Breast epithelium (tissue), 4 donors: ENCODE results near the gene DPH7. TPM values are rescaled to one million over a fixed set of nuclear protein-coding genes. Genes with fewer than 3 reads are reported as not detected.
A peak's percentile ranks its signal among the peaks of the same experiment; 100 is the strongest.

Experiments
- DNase-seq, 2 donors: peaks; one replicate each; pipeline ENCODE4 v3.0.0-alpha.2; 2019; ENCODE audit warnings: low spot score in 2 of 2
- H3K27ac ChIP-seq, 2 donors: fragments of 200-600 bp; sonication (generic) in 1 of 2; one replicate each; pipeline ENCODE4 v1.5.1; 2016 to 2019; ENCODE audit warnings: mild to moderate bottlenecking in 1 of 2
- H3K27me3 ChIP-seq, 2 donors: fragments of 200-600 bp; sonication (generic) in 1 of 2; one replicate each; pipeline versions ENCODE4 v1.5.1 to v1.6.0; 2017 to 2019; ENCODE audit warnings: control low read depth in 1 of 2, mild to moderate bottlenecking in 1 of 2
- H3K36me3 ChIP-seq: fragments of 200-600 bp; one replicate; pipeline ENCODE4 v1.5.1; 2019
- H3K4me1 ChIP-seq, 2 donors: fragments of 200-600 bp; sonication (generic); one replicate each; pipeline ENCODE4 v1.5.1; 2016 to 2019; ENCODE audit warnings: control low read depth in 1 of 2
- H3K4me3 ChIP-seq, 3 donors: fragments of 200-600 bp; sonication (generic); 1 replicate in 2 of 3; 2 replicates in 1 of 3; pipeline ENCODE4 v1.5.1; 2016 to 2019; ENCODE audit warnings: mild to moderate bottlenecking in 3 of 3, moderate library complexity in 2 of 3
- H3K9me3 ChIP-seq, 2 donors: fragments of 200-600 bp; sonication (generic) in 1 of 2; one replicate each; pipeline ENCODE4 v1.5.1; 2016 to 2019; ENCODE audit warnings: control low read depth in 1 of 2
- CTCF ChIP-seq, 3 donors: fragments of 450-650 bp; IDR thresholded peaks; one replicate each; pipeline ENCODE4 v1.5.1; 2016 to 2017; ENCODE audit warnings: antibody characterized with exemption in 3 of 3, mild to moderate bottlenecking in 3 of 3, moderate library complexity in 3 of 3
- POLR2A ChIP-seq: fragments of 450-650 bp; IDR thresholded peaks from one replicate; pipeline ENCODE4 v1.6.1; 2016; ENCODE audit warnings: antibody characterized with exemption, mild to moderate bottlenecking, moderate library complexity
- POLR2AphosphoS5 ChIP-seq, 3 donors: sonication (generic); formaldehyde crosslinking; IDR thresholded peaks; one replicate each; pipeline ENCODE4 v1.6.1; 2017; ENCODE audit warnings: antibody characterized with exemption in 3 of 3
- intact Hi-C: fragments of 100-400 bp; cut with DNase I; formaldehyde crosslinking; loops from one replicate; pipeline ENCODE4 v1.15.1; 2023; ENCODE audit warnings: low total_unique reads
- total RNA-seq, 3 donors: library from RNA; depleted of rRNA; stranded (reverse); fragments of >200 nt; gene quantifications; one replicate each; pipeline ENCODE4 v1.1.0, GENCODE V29; 2016

Gene DPH7
- total RNA-seq, 3 donors from 2014 or later: 23.4 to 47.5 (median 45.1) TPM

GRCh38 chr9:137545123-137545522, 33.6 kb downstream of the DPH7 start:
- no peaks in the 10 kb centered on the region for H3K9me3 ChIP-seq
- peak overlapping the region in 1 of 3 donors; percentile 7 for H3K4me3 ChIP-seq
- no peak for DNase-seq
- H3K4me1 ChIP-seq: peaks cover 0 to 8% of the 10 kb centered on the region in 2 donors
- H3K27me3 ChIP-seq: no peaks in the 10 kb centered on the region
- peak overlapping the region; percentile 41 to 76 for H3K27ac ChIP-seq
- TF ChIP-seq POLR2AphosphoS5 (IDR thresholded peaks at IDR 0.05) (peak in 1 of 3 donors; percentile 39), POLR2A (no peak)
- intact Hi-C loops: no loop called here
- H3K36me3 ChIP-seq: no peaks in the 10 kb centered on the region

- TF ChIP-seq POLR2A: no peak
- no peak for TF ChIP-seq POLR2AphosphoS5 (IDR thresholded peaks at IDR 0.05)
- TF ChIP-seq CTCF (IDR thresholded peaks at IDR 0.05): no peak
- peak overlapping the region; percentile 41 to 76 for H3K27ac ChIP-seq
- intact Hi-C loops: no loop called here
- no peaks in the 10 kb centered on the region for H3K36me3 ChIP-seq
- no peaks in the 10 kb centered on the region for H3K27me3 ChIP-seq
- H3K9me3 ChIP-seq: no peaks in the 10 kb centered on the region
- H3K4me1 ChIP-seq: peaks cover 0 to 8% of the 10 kb centered on the region in 2 donors
- no peak overlapping the region for H3K4me3 ChIP-seq
- DNase-seq: no peak
Measured at GRCh38 chr9:137544176-137544760, 34.5 kb downstream of the DPH7 start.

GRCh38 chr9:137543237-137543963, 35.3 kb downstream of the DPH7 start:
- no peaks in the 10 kb centered on the region for H3K9me3 ChIP-seq
- peaks cover 0 to under 1% of the 10 kb centered on the region in 2 donors for H3K4me1 ChIP-seq
- no peak overlapping the region for H3K4me3 ChIP-seq
- H3K27ac ChIP-seq: peak overlapping the region; percentile 41 to 76
- intact Hi-C loops: no loop called here
- no peaks in the 10 kb centered on the region for H3K36me3 ChIP-seq
- H3K27me3 ChIP-seq: no peaks in the 10 kb centered on the region
- TF ChIP-seq CTCF (IDR thresholded peaks at IDR 0.05) (no peak), POLR2AphosphoS5 (IDR thresholded peaks at IDR 0.05) (no peak), POLR2A (no peak)
- DNase-seq: no peak

GRCh38 chr9:137542486-137542885, 36.2 kb downstream of the DPH7 start:
- TF ChIP-seq POLR2AphosphoS5 (IDR thresholded peaks at IDR 0.05) (no peak), POLR2A (no peak), CTCF (IDR thresholded peaks at IDR 0.05) (no peak)
- intact Hi-C loops: no loop called here
- Histone ChIP-seq H3K4me1 (no peaks in the 10 kb centered on the region), H3K36me3 (no peaks in the 10 kb centered on the region), H3K27ac (no peak overlapping the region), H3K9me3 (no peaks in the 10 kb centered on the region), H3K4me3 (no peak overlapping the region), H3K27me3 (no peaks in the 10 kb centered on the region)
- DNase-seq: no peak

- H3K9me3 ChIP-seq: no peaks in the 10 kb centered on the region
- H3K4me1 ChIP-seq: no peaks in the 10 kb centered on the region
- DNase-seq: no peak
- TF ChIP-seq CTCF (IDR thresholded peaks at IDR 0.05) (no peak), POLR2A (no peak), POLR2AphosphoS5 (IDR thresholded peaks at IDR 0.05) (no peak)
- H3K27ac ChIP-seq: no peak overlapping the region
- H3K36me3 ChIP-seq: no peaks in the 10 kb centered on the region
- H3K27me3 ChIP-seq: no peaks in the 10 kb centered on the region
- intact Hi-C loops: loop anchor here (1.0 kb wide), 1 partner anchor 44 kb away; no protein-coding TSS in a partner anchor
- no peak overlapping the region for H3K4me3 ChIP-seq
Measured at GRCh38 chr9:137540536-137540935, 38.2 kb downstream of the DPH7 start.
